ENCODE results near the gene NKD1. TPM values are rescaled to one million over a fixed set of nuclear protein-coding genes. Genes with fewer than 3 reads are reported as not detected.

Gene NKD1
- total RNA-seq, 6 experiments from 2014 or later: 0.69 to 2.6 (median 2.1) TPM

DNA sequence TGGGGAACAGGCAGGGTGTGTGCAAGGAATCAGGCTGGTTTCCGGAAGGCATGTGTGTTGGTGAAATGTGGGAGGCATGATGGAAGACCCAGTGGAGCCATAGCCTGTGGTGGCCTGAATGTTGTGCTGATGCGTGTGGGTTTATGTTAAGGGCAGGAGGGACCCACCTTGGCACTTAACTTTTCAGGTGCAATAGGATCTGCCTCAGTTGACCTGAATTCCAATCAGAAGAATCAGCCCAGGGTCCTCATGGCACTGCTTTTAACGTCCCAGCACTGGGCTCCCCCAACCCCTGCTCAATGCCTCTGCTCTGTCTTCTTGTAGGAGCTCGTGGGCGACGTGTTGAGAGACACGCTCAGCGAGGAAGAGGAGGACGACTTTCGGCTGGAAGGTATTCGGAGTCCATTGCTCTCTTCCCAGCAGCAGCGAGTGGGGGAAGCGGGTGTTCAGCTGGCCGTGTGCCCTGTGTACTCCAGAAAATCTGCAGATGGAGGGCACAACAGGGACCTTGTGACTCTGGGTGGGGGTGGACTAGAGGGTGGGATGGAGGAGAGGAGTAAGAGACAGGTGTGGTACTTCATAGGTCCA is 59.9 kb downstream of the NKD1 start:
- ATAC-seq: no peak
- H3K36me3 ChIP-seq: no peaks in the 10 kb centered on the region
- H3K4me3 ChIP-seq: no peak overlapping the region
- intact Hi-C loops (cut with DNase I): no loop called here
- no peak overlapping the region for H3K27ac ChIP-seq
- no peaks in the 10 kb centered on the region for H3K27me3 ChIP-seq
- TF ChIP-seq POLR2A (IDR thresholded peaks at IDR 0.05): no peak
- TF ChIP-seq, protein P1, sequence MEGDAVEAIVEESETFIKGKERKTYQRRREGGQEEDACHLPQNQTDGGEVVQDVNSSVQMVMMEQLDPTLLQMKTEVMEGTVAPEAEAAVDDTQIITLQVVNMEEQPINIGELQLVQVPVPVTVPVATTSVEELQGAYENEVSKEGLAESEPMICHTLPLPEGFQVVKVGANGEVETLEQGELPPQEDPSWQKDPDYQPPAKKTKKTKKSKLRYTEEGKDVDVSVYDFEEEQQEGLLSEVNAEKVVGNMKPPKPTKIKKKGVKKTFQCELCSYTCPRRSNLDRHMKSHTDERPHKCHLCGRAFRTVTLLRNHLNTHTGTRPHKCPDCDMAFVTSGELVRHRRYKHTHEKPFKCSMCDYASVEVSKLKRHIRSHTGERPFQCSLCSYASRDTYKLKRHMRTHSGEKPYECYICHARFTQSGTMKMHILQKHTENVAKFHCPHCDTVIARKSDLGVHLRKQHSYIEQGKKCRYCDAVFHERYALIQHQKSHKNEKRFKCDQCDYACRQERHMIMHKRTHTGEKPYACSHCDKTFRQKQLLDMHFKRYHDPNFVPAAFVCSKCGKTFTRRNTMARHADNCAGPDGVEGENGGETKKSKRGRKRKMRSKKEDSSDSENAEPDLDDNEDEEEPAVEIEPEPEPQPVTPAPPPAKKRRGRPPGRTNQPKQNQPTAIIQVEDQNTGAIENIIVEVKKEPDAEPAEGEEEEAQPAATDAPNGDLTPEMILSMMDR (IDR thresholded peaks at IDR 0.05): no peak
- no peak for DNase-seq
- WGBS (ENCODE audit: insufficient coverage, low coverage, low lambda C conversion rate, missing lambda C conversion rate): 82% methylated on average over 4 of the region's 14 CpGs
- H3K4me1 ChIP-seq: no peaks in the 10 kb centered on the region
- H3K9me3 ChIP-seq: no peaks in the 10 kb centered on the region

DNA sequence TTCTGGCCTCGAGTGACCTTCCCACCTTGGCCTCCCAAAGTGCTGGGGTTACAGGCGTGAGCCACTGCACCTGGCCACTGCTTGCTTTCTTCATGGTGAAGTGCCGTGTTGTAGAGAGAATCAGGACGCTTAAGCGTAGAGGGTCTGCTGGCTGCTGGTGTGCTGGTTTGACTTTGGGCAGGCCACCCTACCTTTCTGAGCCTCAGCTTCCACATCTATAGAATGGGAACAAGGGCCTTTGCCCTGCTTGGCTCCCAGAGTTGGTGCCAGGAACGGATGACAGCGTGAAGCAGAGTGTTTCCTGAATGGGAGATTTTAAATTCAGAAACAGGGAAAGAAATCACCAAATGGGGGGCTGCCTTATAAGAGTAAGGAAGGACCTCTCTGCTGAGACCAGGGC is 60.9 kb downstream of the NKD1 start:
- intact Hi-C loops (cut with DNase I): no loop called here
- no peak for TF ChIP-seq POLR2A (IDR thresholded peaks at IDR 0.05)
- TF ChIP-seq, protein P1 (IDR thresholded peaks at IDR 0.05): no peak
- Histone ChIP-seq H3K4me3 (no peak overlapping the region), H3K27ac (no peak overlapping the region), H3K36me3 (no peaks in the 10 kb centered on the region), H3K27me3 (no peaks in the 10 kb centered on the region), H3K4me1 (no peaks in the 10 kb centered on the region), H3K9me3 (no peaks in the 10 kb centered on the region)
- WGBS (ENCODE audit: insufficient coverage, low coverage, low lambda C conversion rate, missing lambda C conversion rate): 79% methylated on average over 3 of the region's 7 CpGs
- DNase-seq: no peak
- ATAC-seq: no peak

DNA sequence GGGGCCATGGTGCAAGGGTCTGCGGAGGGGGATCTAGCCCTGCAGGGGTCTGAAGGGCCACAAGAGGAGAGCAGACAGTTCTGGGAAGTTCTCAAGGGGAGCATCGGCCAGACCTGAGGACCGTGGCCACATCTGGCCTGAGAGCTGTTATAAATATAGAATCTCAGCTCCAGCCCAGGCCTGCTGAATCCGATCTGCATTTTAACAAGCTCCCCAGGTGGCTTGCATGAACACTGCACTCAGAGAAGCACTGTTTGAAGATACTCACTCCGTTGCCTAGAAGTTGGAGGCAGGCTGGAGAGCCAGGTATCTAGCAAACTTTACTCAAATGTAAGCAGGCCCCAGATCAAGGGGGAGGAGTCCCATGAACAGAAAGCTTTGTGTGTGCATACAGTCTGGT is 61.3 kb downstream of the NKD1 start:
- H3K27ac ChIP-seq: no peak overlapping the region
- no peaks in the 10 kb centered on the region for H3K27me3 ChIP-seq
- H3K4me1 ChIP-seq: no peaks in the 10 kb centered on the region
- DNase-seq (no peak), ATAC-seq (no peak)
- no peaks in the 10 kb centered on the region for H3K36me3 ChIP-seq
- TF ChIP-seq POLR2A (IDR thresholded peaks at IDR 0.05): no peak
- TF ChIP-seq, protein P1 (IDR thresholded peaks at IDR 0.05): no peak
- intact Hi-C loops (cut with DNase I): no loop called here
- WGBS (ENCODE audit: insufficient coverage, low coverage, low lambda C conversion rate, missing lambda C conversion rate): no CpG with 5 or more reads among the region's 5 CpGs
- H3K4me3 ChIP-seq: no peak overlapping the region
- no peaks in the 10 kb centered on the region for H3K9me3 ChIP-seq

DNA sequence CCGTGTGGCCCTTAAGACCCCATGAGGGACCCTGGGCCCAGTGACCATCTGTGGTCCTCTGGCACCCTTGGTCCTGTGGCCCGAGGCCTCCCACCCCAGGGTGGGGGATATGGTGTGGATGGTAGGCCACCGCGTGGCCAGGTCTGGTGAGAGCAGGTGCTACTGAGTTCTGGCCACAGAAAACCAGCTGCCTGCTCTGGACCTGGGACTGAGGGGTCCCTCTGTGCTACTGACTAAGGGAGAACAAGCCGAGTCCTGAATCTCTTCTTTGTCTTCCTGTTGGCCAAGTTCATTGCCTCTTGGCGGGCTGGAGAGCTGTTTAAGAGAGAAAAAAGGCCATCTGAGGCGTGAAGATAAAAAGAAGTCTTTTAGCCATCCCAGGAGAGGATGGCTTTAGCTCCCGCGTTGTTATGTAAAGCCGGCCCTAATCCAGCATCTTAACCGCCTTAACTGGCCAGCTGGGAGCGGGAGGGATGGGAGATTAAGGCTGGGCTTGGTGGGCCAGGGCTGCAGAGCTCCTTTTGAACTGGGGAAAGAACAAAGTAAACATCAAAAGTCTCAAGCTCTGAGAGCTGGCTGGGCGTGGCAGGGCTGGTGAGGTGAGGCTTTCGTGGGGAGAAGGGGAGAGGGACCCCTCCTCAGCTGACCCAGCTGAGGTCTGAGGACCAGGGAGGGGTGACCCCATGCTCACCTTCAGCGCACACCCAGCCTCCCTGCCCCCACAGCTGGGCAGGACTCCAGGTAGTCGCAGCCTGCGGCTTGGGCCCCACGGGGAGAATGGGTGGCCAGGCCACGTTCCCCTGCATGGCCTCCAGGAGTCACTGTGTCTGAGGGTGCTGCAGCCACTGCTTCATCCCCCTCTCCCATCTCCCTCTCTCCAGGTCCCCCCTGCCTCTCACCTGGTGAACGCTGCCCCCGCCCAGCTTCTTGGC is 62.4 kb downstream of the NKD1 start:
- H3K4me1 ChIP-seq: no peaks in the 10 kb centered on the region
- intact Hi-C loops (cut with DNase I): no loop called here
- H3K4me3 ChIP-seq: no peak overlapping the region
- DNase-seq: no peak
- H3K27ac ChIP-seq: no peak overlapping the region
- peak in 1 of 4 donors; percentile 4 for ATAC-seq
- no peaks in the 10 kb centered on the region for H3K36me3 ChIP-seq
- TF ChIP-seq POLR2A (IDR thresholded peaks at IDR 0.05): no peak
- TF ChIP-seq, protein P1 (IDR thresholded peaks at IDR 0.05): no peak
- WGBS (ENCODE audit: insufficient coverage, low coverage, low lambda C conversion rate, missing lambda C conversion rate): 79% methylated on average over 10 of the region's 21 CpGs
- H3K27me3 ChIP-seq: no peaks in the 10 kb centered on the region
- H3K9me3 ChIP-seq: no peaks in the 10 kb centered on the region
